Measurements from ENCODE around the gene FBXO21.

- no peak for TF ChIP-seq CTCF (IDR thresholded peaks at IDR 0.05)
- no peak for TF ChIP-seq EZH2 (IDR thresholded peaks at IDR 0.05)
Measured at GRCh38 chr12:117171499-117172162, 18.6 kb downstream of the FBXO21 start.

Data from neural progenitor cell (in vitro differentiated cells).